Nephron progenitor cell (in vitro differentiated cells): ENCODE data around the gene GSE1.
A peak's percentile ranks its signal among the peaks of the same experiment; 100 is the strongest.

ENCODE experiments used
- DNase-seq: peaks from one replicate; pipeline ENCODE4 v3.0.0; 2021
- H3K27ac Mint-ChIP-seq: 2 replicates; pipeline ENCODE4 v1.8.0; 2021; ENCODE audit warnings: mild to moderate bottlenecking, moderate library complexity, mixed read lengths
- H3K27me3 Mint-ChIP-seq: 2 replicates; pipeline ENCODE4 v1.8.0; 2021; ENCODE audit warnings: mild to moderate bottlenecking, low read depth, mixed read lengths; ENCODE audit not compliant: poor library complexity
- H3K36me3 Mint-ChIP-seq: 2 replicates; pipeline ENCODE4 v1.8.0; 2021; ENCODE audit warnings: low read depth, mixed read lengths
- H3K4me1 Mint-ChIP-seq: 2 replicates; pipeline ENCODE4 v1.8.0; 2021; ENCODE audit warnings: mixed read lengths
- H3K4me3 Mint-ChIP-seq: 2 replicates; pipeline ENCODE4 v1.8.0; 2021; ENCODE audit warnings: mild to moderate bottlenecking, moderate library complexity, mixed read lengths
- H3K9me3 Mint-ChIP-seq: 2 replicates; pipeline ENCODE4 v1.8.0; 2021; ENCODE audit warnings: mild to moderate bottlenecking, moderate library complexity, mixed read lengths
- TF ChIP-seq, protein P1 (sequence below): fragments of 200-600 bp; sonication (generic); IDR thresholded peaks from 2 replicates; pipeline ENCODE4 v1.5.0; 2021; ENCODE audit warnings: antibody characterized with exemption

Gene GSE1

DNA sequence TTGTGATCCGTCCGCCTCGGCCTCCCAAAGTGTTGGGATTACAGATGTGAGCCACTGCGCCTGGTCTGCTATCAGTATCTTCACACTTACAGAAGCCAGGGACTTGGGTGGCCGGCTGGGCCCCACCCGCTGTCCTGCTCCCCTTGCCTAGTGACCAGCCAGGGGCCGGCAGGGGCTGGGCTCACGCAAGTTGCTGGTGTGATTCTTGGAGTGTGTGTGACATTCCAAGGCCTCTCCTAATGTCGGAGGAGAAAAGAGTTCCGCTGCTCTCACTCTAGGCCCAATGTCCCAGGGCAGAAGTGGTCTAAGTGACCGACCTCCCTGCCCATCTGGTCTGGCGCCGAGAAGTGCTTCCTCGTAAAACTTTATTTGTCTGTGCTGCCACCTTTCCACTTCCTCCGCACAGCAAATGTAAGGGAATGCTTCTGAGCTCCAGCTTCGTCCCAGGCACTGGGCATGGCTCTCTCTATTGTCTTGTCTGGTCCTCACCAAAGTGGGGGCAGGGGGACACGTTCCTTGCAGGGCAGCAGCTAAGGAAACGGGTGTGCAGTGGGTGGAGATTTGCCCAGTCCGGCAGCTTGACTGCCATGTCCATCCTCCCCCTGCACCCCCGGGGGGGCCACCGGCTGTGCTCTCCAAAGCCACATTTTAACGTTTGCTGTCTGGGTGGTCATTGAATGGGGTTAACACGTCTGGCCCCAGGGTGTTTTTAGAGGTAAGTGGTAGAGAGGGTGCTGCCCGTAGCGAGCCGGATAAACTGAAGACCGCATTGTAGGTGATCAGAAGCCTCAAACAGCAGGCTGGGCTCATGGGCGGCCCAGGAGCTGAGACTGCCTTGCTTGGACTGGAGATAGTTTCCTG, 7.8 kb upstream of the GSE1 start:
- Mint-ChIP-seq H3K27ac (no peak overlapping the region), H3K4me3 (peak overlapping the region; percentile 25), H3K36me3 (no peaks in the 10 kb centered on the region), H3K27me3 (peaks cover 31% of the 10 kb centered on the region), H3K9me3 (no peaks in the 10 kb centered on the region), H3K4me1 (peaks cover 92% of the 10 kb centered on the region)
- DNase-seq, result no peak
- TF ChIP-seq, protein P1, sequence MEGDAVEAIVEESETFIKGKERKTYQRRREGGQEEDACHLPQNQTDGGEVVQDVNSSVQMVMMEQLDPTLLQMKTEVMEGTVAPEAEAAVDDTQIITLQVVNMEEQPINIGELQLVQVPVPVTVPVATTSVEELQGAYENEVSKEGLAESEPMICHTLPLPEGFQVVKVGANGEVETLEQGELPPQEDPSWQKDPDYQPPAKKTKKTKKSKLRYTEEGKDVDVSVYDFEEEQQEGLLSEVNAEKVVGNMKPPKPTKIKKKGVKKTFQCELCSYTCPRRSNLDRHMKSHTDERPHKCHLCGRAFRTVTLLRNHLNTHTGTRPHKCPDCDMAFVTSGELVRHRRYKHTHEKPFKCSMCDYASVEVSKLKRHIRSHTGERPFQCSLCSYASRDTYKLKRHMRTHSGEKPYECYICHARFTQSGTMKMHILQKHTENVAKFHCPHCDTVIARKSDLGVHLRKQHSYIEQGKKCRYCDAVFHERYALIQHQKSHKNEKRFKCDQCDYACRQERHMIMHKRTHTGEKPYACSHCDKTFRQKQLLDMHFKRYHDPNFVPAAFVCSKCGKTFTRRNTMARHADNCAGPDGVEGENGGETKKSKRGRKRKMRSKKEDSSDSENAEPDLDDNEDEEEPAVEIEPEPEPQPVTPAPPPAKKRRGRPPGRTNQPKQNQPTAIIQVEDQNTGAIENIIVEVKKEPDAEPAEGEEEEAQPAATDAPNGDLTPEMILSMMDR, result no peak

DNA sequence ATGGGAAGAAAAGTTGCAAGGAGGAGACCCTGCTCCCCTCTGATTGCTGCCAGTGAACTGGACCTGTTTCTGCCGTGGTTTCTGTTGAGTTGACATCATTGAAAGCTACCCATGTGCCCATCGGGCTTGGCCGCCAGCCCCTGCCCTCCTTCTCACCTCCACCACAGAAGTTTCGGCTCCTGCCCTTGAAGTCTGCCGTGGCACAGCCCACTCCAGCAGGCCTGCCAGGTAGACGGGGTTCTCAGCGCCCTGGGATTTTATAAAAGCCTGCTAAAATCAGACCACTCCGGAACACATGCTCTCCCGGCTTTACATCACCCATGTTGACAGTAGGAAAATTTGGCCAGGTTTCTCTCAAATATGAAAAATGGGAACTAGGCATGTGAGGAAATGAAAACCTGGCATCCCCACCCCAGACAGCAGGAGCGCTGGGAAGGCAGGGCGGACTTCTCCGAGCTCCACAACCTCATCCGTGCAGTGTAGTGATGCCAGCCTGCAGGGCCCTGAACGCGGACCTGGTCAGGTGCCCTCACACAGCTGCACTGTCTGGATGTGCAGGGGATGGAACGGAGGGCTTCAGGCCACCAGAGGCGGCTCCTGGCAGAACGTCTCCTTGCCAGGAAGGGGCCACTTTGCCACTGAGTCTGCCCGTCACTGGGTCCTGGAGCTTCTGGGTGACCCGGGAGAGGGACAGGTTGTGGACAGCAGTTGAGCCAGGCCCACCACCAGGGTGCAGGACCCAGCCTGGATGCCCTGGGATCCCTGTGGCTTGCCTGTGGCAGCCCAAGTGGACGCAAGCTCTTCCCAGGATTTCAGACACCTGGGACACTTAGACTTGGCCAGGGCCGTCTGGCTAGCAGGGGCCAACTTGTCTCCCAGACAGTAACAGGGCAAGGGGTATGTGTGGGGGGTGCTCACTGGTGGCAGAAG, 6.9 kb upstream of the GSE1 start:
- no peaks in the 10 kb centered on the region for H3K36me3 Mint-ChIP-seq
- H3K27ac Mint-ChIP-seq, result no peak overlapping the region
- TF ChIP-seq, protein P1, result no peak
- H3K4me1 Mint-ChIP-seq, result peaks cover 88% of the 10 kb centered on the region
- H3K27me3 Mint-ChIP-seq, result peaks cover 29% of the 10 kb centered on the region
- no peak overlapping the region for H3K4me3 Mint-ChIP-seq
- no peaks in the 10 kb centered on the region for H3K9me3 Mint-ChIP-seq
- DNase-seq, result no peak

GRCh38 chr16:85606904-85607303, 6.2 kb upstream of the GSE1 start:
- peak overlapping the region; percentile 67 for H3K4me3 Mint-ChIP-seq

DNA sequence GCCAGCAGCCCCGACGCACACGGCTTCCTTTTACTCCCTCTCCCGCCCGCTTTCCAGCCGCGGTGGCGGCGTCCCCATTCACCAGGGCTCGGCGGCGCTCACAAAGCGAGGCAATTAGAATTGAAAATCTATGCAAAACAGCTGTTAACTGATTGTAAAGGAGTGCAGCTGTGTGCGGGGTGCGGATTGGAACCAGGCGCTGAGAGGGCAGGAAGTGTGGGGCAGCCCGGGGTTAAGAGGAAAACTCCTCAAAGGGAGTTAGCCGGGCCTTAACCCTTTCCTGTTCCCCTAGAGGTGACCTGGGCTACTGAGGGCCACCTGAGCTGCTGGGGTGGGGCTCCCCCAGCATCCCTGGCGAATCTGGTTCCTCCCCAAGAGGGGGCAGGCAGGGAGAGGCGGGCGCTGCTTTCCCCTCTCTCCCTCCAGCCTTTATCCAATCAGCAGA, 5.8 kb upstream of the GSE1 start:
- Mint-ChIP-seq H3K4me3 (peak overlapping the region; percentile 67), H3K9me3 (no peaks in the 10 kb centered on the region), H3K4me1 (peaks cover 76% of the 10 kb centered on the region), H3K27me3 (peaks cover 25% of the 10 kb centered on the region), H3K36me3 (no peaks in the 10 kb centered on the region), H3K27ac (no peak overlapping the region)
- peak; percentile 47 for DNase-seq
- TF ChIP-seq, protein P1, result peak; percentile 16

More at GRCh38 chr16:85606904-85607303, 6.2 kb upstream of the GSE1 start:
- no peak overlapping the region for H3K27ac Mint-ChIP-seq
- TF ChIP-seq, protein P1, result no peak
- no peaks in the 10 kb centered on the region for H3K9me3 Mint-ChIP-seq
- peaks cover 25% of the 10 kb centered on the region for H3K27me3 Mint-ChIP-seq
- H3K4me1 Mint-ChIP-seq, result peaks cover 81% of the 10 kb centered on the region
- no peaks in the 10 kb centered on the region for H3K36me3 Mint-ChIP-seq
- no peak for DNase-seq

GRCh38 chr16:85607796-85608514, 5.2 kb upstream of the GSE1 start:
- no peak for DNase-seq
- H3K4me1 Mint-ChIP-seq, result peaks cover 70% of the 10 kb centered on the region
- H3K4me3 Mint-ChIP-seq, result peak overlapping the region; percentile 67
- TF ChIP-seq, protein P1, result no peak
- peaks cover 25% of the 10 kb centered on the region for H3K27me3 Mint-ChIP-seq
- H3K9me3 Mint-ChIP-seq, result no peaks in the 10 kb centered on the region
- no peaks in the 10 kb centered on the region for H3K36me3 Mint-ChIP-seq
- H3K27ac Mint-ChIP-seq, result no peak overlapping the region
